ENCODE results near the gene IL4I1.

Gene IL4I1

DNA sequence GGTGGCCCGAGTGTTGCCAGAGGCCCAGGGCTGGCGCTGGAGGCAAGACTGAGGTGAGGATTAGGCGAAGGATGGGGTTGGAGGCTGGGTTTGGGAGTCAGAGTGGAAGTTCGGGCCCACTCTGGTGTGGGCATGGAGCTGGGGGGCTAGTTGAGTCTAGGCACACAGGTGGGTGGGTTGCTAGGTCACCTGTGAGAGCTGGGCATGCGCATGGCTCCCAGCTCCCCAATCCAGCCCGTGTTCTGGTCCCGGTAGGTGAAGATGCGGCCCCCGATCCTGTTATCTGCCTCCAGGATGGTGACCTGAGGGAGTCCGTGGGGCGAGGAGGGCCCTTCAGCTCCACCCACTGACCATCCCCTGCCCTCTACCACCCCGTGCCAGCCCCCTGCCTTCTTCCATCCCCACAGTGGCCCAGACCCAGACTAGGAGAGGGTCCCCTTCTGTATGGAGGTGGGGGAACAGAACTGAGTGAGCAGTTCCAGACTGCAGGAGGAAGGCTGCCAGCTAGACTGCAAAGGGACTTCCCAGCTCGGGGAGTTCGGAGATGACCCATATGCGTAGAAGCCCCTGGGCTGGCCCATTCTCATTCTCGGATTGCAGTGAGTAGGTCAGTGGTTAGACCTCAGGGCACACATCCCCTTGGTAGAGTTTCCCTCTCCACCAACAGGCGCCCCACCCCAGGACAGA is 1.7 kb downstream of the IL4I1 start:
- DNase-seq = no peak

DNA sequence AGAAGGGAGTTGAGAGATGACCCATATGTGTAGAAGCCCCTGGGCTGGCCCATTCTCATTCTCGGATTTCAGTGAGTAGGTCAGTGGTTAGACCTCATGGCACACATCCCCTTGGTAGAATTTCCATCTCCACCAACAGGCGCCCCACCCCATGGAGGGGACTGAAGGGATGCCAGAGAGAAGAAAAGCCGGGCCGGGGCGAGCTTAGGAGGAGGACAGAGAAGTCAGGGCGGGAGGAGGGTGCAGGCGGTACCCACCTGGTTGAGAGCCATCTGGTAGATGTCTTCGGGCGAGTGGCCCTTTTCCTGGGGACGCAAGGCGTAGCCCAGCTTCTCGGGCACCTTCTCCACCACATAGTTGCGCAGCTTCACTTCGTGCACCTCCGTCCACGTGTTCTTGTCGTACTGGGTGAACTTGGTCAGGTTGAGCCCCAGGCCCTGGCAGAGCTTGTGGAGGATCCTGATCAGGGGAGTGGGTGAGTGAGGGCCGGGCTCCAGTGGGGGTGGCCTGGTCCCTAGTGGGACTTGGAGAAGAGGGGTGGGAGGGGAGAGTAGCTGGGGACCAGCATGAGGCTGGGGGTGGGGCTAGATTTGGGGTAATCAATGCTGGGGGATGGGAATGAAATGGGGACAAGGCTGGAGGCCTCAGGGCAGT is 2.5 kb downstream of the IL4I1 start:
- no peak for DNase-seq

DNA sequence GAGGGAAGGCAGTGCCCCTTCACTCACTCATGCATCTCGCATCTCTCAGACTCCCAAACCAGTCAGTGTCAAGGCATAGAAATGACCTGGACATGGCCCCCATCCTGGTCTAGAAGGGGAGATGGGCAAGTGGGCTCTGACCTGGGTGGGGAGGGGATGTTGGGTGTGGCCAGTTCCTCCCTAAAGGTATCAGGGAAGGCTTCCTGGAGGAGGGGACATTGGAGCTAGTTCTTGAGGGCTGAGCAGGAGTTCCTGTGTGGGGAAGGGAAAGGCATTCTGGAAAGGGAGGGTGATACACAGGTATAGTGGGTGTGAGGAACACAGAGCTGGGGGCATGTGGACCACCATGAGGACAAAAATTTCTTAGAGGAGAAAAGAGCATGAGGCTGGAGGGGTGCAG is 4.0 kb downstream of the IL4I1 start:
- DNase-seq = no peak

DNA sequence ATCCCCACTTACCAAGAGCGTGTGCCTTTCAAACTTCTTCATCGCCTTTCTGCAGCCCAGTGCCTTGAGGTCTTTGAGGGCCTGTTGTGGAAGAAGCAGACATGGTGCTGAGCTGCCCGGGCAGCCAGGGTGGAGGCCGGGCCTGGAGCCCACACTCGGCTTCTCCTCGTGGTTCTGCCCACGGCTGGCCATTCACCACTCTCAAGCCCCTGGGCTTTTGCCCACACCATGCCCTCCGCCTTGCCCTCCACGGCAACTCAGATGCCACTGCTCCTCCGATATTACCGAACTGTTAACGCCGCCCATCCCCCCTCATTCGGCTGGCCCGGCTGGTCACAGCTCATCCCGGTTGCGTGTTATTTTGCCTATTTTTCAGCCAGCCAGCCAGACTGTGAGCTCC is 5.3 kb downstream of the IL4I1 start:
- DNase-seq = no peak

DNA sequence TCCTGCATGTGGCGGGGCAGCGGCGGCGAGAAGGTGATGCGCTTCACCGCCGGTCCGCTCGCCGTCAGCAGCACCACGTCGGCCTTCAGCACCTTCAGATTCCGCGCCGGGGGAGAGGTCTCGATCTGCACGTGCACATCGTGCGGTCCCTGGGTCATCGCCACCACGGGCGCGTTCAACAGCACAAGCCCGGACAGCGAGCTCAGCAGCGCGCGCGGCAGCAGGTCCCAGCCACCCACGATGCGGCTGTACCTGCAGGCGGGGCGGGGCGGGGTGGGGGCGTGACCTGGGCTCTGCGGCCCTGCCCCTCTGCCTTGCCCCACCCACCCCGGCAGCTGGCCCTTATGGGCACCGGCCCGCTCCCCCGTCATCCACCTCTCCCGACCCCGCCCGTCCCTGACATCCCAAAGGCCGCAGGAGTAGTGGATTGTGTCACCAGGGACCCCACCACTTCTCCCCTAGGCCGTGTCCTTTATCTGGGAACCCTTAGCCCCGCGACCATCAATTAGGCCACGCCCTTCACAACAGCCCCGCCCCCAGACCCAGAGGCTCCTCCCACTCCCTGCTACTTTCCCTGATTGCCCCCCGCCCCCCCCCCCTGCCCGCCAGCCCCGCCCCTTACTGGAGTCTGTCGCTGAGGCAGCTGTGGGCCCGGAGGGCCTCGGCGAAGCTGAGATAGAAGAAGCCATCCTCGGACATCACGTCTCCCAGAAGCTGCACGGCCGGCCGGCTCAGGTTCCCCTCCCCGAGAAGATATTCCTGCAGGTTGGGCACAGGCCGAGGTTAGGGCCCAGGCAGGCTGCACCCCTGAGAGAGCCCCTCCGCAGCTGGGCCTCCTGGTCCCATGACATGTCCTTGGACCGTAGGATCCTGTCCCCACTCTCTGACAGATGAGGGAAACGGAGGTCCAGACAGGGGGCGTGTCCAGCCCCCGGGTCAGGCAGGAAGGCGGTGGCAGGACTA is 6.1 kb downstream of the IL4I1 start:
- no peak for DNase-seq

DNA sequence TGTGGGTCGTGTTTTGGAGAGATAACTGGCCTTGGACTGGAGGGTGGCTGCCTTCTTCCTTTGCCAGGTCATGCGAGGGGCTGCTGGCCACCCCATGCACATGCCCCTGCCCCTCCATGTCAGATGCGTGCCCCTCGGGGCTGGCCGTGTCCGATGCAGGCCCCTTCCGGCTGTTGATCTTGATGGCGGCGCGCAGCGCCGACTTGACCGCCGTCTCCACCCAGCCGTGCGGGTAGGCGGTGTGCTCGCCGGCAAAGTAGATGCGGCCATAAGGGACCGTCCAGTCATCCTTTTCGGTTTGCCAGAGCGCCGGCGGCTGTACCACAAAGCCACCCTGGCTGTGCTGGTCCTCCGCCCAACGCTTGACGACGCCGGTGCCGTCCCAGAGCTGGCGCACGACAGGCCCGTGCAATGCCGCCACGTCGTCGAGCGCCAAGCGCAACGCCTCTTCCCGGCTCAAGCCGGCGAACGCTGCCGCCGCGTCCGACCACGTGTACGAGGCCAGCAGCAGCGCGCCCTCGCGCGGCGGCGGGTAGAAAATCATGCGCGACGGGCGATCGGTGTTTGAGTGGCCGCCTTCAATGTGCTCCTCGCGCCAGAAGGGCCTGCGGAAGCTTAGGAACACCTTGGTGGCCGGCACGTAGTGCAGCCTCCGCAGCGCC is 6.9 kb downstream of the IL4I1 start:
- DNase-seq = no peak

DNA sequence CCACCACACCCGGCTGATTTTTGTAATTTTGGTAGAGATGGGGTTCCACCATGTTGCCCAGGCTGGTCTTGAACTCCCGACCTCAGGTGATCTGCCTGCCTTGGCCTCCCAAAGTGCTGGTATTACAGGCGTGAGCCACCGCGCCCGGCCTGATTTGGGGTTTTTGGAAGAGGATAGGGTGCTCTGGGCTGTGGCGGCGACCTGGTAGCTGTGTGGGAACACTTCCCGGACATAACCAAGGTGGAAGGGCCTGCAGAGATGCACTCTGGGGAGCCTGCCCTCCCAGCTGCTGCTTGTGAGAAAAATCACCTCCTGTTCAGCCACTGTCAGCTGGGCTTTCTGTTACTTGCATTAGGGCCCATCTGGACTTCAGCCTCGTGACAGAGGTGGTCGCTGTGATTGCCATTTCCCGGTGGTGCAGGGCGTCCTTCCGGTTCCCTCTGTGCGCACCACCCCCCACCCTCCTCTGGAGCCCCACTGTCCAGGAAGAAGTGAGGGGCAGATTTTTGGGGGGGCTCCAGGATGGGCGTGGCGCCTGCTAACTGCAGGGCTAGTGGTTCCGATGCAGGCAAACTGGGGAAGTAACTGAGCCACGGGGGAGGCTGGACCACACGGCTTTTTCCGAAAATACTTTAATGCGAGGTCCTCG is 7.5 kb downstream of the IL4I1 start:
- DNase-seq = no peak

DNA sequence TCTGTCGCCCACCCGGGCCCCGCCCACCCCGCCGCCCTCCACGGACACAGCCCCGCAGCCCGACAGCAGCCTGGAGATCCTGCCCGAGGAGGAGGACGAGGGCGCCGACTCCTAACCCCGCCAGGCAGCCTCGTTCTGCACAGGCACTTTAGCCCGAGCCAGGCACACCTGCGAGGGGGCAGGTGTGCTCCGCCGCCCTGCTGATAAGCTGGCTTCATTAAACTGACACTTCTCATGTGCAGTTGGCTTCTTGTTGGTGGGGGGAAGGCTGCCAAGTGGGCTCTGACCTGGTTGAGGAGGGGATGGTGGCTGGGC is 8.2 kb downstream of the IL4I1 start:
- no peak for DNase-seq

DNA sequence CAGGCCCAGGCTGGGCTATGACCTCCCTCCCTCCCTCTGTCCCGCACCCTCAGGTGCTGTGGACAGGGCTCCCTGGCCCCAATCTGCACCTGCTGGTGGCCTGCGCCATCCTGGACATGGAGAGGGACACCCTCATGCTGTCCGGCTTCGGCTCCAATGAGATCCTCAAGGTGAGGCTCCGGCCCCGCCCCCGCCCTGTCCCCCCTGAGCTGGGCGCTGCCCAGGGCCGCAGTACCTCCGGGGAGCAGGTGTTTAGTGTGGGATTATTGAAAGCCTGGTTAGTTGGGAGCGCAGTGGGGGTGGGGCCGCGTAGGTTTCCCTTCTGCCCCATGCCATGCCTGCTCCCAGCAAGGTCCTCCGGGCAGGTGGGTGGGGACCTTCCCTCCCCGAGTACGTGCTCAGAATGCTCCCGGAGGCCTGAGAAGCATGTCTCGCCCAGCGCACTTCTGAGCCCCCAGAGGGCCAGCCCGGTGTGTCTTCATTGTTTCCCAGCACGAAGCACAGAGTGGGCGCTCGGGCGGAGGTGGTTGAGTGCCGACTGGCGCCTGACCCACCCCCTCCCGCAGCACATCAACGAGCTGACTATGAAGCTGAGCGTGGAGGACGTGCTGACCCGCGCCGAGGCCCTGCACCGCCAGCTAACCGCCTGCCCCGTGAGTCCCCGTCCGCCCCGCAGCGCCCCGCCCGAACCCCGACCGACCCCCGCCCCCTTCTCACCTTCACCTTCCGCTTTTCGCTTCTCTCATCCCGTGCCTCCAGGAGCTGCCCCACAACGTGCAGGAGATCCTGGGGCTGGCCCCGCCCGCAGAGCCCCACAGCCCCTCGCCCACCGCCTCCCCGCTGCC is 8.8 kb downstream of the IL4I1 start:
- DNase-seq = no peak

DNA sequence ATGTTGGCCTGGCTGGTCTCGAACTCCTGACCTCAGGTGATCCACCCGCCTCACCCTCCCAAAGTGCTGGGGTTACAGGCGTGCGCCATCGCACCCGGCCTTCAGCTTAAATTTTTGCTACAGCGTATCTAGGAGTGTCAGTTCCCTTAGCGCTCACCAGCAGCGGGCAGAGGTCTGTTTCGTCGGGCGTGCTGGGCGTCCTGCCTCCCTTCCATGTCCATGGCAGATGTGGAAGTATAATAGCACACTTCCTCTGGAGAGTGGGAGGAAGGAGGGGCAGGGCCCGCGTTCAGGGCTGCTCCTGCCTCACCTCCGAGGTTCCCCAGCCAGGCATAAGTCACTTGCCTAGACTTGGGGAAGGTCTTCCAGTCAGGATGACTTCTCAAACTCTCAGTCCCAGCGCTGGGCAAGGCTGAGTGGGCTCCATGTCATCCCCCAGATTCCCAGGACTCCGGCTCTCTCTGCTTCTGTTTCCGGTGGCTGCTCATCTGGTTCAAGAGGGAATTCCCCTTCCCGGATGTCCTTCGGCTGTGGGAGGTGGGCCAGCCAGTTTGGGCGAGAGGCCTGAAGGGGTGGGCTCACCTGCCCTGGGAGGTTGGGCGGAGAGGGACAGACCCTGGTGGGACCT is 9.5 kb downstream of the IL4I1 start:
- DNase-seq = no peak

DNA sequence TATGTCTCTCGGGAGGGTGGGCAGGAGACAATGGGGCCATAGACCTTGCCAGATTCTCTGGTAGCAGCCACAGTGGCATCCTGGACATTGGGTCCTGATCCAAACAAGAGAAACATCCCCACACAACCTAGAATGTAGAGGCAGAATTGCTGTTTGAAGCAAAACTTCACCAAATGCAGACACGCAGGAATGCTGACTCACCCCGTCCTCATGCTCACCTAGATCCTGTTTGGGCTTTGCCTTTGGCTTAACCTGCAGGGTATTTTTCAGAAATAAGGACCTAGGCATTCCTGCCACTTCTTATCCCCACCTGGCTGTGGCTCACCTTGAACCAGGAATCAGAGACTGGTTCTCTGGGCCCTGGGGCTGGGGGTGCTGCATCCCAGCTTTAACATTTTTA is 11.9 kb downstream of the IL4I1 start:
- no peak for DNase-seq

DNA sequence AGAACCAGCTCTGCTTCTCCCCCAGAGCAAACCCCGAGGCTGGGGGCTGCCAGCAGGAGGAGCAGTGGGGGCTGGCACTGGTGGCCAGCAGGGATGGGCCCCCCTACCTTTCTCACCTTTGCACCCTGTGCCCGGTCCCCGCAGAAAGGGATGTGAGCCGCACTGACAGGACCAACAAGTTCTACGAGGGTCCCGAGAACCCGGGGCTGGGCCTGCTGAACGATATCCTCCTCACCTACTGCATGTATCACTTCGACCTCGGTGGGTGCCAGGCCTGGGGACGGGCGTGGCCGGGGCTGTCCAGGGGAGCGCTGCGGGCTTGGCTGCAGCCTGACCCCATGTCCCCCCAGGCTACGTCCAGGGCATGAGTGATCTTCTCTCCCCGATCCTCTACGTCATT is 12.6 kb downstream of the IL4I1 start:
- DNase-seq = no peak

DNA sequence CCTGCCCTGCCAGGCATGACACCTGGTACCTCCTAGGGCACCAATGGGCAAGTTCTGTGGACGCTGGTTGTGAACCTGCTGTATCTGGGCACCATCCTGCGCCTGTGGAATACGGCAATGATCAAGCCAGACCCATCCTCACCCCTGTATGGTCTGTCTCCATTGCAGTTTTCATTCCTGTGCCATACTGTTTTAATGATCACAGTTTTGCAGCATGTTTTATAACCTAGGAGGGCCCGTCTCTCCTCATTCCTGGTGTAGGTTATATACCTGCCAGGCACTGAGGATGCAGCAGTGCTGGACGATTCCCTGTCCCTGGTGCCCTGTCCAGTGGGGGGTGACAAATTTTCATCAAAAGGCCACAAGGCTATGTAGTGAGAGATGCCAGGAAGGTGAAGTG is 13.6 kb downstream of the IL4I1 start:
- DNase-seq = no peak

DNA sequence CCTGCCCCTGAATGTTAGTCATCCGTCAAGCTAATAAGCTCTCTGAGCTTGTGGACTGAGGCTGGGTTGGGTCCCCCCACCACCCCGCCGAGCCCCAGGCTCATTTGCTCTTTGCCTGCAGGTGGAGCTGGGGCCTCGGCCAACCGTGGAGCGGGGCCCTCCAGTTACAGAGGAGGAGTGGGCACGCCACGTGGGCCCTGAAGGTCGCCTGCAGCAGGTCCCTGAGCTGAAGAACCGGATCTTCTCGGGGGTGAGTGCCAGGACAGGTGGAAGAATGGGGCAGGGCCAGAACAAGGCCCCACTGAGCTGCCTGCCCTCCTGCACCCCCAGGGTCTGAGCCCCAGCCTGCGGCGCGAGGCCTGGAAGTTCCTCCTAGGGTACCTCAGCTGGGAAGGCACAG is 14.0 kb downstream of the IL4I1 start:
- no peak for DNase-seq

DNA sequence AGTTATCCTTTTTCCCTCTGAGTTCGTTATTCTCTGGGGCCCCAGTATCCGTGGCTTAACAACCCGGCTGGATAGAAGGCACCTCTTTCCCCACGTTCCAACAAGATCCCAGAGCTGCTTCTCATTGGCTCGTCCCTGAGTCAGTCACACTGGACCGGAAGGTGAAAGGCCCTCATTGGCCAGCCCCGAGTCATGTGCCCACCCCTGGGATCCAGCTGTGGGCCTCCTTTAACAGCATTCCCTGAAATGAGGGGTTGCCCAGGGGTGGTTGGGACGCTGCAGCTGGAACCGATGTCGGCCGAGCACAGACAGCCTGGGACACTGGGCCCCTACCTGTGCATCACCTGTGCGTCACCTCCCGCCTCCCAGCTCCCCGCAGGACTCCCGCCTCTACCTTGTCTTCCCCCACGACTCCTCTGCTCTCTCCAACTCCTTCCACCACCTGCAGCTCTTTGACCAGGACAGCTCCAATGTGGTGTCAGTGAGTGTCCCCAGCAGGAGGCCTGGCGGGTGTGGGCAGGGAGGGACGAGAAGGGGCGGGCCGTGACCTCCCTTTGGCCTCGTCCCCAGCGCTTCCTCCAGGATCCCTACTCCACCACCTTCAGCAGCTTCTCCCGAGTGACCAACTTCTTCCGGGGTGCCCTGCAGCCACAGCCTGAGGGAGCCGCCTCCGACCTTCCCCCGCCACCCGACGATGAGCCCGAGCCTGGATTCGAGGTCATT is 14.9 kb downstream of the IL4I1 start:
- DNase-seq = no peak

DNA sequence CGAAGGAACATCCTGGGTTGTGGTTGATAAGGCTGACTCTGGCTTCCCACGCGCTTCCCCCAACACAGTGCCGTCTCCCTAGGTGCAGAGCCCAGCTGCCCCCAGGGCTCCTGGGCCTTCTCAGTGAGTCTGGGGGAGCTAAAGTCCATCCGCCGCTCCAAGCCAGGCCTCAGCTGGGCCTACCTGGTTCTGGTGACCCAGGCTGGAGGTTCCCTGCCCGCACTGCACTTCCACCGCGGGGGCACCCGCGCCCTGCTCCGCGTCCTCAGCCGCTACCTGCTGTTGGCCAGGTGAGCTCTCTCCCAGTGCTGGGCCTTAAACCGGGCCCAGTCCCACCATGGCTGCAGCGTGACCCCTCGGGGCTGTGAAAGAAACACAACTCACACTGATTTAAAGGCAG is 15.5 kb downstream of the IL4I1 start:
- DNase-seq = no peak

DNA sequence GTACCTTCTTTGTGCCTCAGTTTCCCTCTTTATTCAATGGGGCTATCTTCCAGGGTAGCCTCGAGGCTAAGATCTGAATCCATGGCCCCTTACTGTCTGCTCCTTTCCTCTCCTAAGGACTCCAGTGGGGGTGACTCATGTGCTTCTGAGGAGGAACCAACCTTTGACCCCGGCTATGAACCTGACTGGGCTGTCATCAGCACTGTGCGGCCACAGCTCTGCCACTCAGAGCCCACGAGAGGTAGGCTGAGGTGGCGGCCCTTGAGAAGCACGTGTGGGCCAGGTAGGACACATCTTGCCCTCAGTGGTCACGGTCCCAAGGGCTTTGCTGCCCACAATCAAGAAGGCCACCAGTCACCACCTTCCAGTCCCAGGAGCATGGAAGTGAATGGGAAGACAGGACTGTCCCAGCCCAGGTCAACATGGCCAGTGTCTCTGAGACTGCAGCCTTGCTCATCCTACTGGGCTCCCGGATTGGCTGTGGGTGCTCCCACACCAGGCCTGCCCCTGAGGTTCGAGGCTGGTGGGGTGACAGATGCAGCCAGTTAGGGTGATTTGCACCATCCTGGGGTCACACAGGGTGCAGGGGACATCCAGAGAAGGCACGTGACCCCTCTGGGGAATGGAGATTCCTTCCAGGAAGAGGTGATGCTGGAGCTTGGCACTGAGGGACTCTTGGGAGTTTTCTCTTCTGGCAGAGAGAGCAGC is 16.4 kb downstream of the IL4I1 start:
- DNase-seq = no peak

DNA sequence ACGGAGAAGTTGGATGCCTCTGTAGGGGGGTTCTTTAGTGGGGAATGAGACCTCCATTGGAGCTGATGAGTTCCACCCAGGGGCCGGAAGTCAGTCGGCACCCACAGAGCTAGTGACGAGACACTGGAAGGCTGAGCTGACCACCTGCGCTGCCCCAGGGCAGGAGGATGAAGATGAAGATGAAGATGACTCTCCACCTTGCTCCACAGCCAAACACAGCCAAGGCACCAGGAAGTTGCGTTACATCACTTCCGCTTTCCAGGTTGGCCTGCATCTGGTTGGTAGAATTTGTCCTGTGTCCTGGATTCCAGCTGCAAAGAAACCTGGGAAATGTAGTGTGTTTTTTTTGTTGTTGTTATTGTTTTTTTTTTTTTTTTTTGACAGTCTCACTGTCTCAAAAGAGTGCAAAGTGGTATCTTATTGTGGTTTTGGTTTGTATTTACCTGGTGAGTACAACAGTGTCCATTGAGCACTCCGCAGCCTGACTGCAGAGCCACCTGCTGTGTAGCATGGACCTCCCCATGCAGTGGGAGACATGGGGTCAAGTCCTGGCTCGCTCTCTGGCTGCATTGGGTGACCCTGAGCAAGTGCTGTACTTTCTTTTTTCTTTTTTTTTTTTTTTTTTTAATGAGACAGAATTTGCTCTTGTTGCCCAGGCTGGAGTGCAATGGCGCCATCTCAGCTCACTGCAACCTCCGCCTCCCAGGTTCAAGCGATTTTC is 17.3 kb downstream of the IL4I1 start:
- DNase-seq = no peak

DNA sequence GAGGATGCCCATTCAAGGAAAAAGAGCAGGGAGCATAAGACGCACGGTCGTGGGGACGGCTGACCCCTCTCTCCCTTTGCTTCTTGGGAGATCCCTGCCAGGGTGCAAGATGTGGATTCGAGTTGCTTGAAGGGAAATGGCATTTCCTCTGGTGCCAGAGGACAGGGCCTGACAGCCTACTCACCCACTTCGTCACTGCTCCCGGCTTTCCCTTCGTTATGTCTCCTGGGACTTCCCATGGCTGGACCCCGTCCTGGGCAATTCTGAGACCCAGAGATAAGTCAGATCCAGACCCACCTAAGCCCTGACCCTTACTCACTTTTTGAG is 18.0 kb downstream of the IL4I1 start:
- DNase-seq = no peak
